Lower leg skin (tissue), 4 donors: Measurements from ENCODE around the gene FTO. TPM values are rescaled to one million over a fixed set of nuclear protein-coding genes. Genes with fewer than 3 reads are reported as not detected.

Source experiments
- DNase-seq, 2 donors: peaks; one replicate each; pipeline ENCODE4 v3.0.0-alpha.2; 2019; ENCODE audit warnings: low spot score in 2 of 2
- H3K4me3 ChIP-seq: fragments of 200-600 bp; sonication (generic); 2 replicates; pipeline ENCODE4 v1.5.1; 2017; ENCODE audit warnings: mild to moderate bottlenecking, low read depth; ENCODE audit not compliant: poor library complexity, severe bottlenecking
- POLR2A ChIP-seq, 2 donors: fragments of 450-650 bp; IDR thresholded peaks; one replicate each; pipeline ENCODE4 v1.6.1; 2016 to 2017; ENCODE audit warnings: antibody characterized with exemption in 2 of 2, mild to moderate bottlenecking in 1 of 2, moderate library complexity in 1 of 2
- WGBS, 2 donors: methylation state at CpG; one replicate each; pipeline ENCODE4 v1.1.5; 2018; 5-methylcytosine and 5-hydroxymethylcytosine counted together
- intact Hi-C: fragments of 100-400 bp; cut with DNase I; formaldehyde crosslinking; loops from one replicate; pipeline ENCODE4 v1.15.0; 2023; ENCODE audit warnings: low total_unique reads
- total RNA-seq, 4 donors: library from RNA; depleted of rRNA; stranded (reverse); fragments of >200 nt; gene quantifications; one replicate each; pipeline ENCODE4 v1.1.0, GENCODE V29; 2016
- TF ChIP-seq, protein P1 (sequence below), 3 donors: fragments of 450-650 bp; IDR thresholded peaks; one replicate each; pipeline ENCODE4 v1.5.1; 2016; ENCODE audit warnings: antibody characterized with exemption in 3 of 3, mild to moderate bottlenecking in 3 of 3, moderate library complexity in 2 of 3

Gene FTO
- total RNA-seq, 4 donors from 2014 or later = 61.2 to 88.2 (median 64.1) TPM

GRCh38 chr16:53721017-53721416, 17.1 kb downstream of the FTO start:
- TF ChIP-seq, protein P1, sequence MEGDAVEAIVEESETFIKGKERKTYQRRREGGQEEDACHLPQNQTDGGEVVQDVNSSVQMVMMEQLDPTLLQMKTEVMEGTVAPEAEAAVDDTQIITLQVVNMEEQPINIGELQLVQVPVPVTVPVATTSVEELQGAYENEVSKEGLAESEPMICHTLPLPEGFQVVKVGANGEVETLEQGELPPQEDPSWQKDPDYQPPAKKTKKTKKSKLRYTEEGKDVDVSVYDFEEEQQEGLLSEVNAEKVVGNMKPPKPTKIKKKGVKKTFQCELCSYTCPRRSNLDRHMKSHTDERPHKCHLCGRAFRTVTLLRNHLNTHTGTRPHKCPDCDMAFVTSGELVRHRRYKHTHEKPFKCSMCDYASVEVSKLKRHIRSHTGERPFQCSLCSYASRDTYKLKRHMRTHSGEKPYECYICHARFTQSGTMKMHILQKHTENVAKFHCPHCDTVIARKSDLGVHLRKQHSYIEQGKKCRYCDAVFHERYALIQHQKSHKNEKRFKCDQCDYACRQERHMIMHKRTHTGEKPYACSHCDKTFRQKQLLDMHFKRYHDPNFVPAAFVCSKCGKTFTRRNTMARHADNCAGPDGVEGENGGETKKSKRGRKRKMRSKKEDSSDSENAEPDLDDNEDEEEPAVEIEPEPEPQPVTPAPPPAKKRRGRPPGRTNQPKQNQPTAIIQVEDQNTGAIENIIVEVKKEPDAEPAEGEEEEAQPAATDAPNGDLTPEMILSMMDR (IDR thresholded peaks at IDR 0.05) = no peak
- no peak for TF ChIP-seq POLR2A (IDR thresholded peaks at IDR 0.05)
- intact Hi-C loops = no loop called here
- WGBS, 2 donors = 85 to 94% methylated on average over 5 of the region's 5 CpGs
- H3K4me3 ChIP-seq = no peak overlapping the region
- DNase-seq = no peak

DNA sequence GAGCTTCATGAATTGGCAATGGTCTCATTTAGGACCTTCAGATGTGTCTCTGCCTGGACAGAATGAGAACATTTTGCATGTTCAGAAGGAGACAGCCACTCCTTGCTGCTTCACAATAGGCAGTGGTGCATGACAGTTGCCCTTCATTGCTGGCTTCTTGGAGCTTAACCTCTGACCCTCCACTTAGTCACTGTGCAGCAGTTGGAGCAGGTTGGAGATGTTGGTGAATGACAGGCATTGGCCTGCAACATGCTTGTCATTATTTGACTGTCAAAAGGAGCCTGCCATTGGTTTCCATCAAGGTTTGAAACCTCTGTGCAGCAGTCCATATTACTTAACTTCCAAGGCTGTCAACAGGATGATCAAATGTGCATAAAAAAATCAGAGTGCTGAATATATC, 22.7 kb downstream of the FTO start:
- TF ChIP-seq, protein P1 (IDR thresholded peaks at IDR 0.05) = no peak
- no peak for TF ChIP-seq POLR2A (IDR thresholded peaks at IDR 0.05)
- intact Hi-C loops = no loop called here

GRCh38 chr16:53730693-53731092, 26.7 kb downstream of the FTO start:
- no peak for DNase-seq
- intact Hi-C loops = no loop called here
- WGBS, 2 donors = 90 to 91% methylated on average over 3 of the region's 3 CpGs
- no peak overlapping the region for H3K4me3 ChIP-seq
- TF ChIP-seq POLR2A (IDR thresholded peaks at IDR 0.05) = no peak

More for the DNA sequence above, 22.7 kb downstream of the FTO start:
- DNase-seq = no peak
- H3K4me3 ChIP-seq = no peak overlapping the region

- TF ChIP-seq, protein P1 (IDR thresholded peaks at IDR 0.05) = no peak
- no peak for TF ChIP-seq POLR2A (IDR thresholded peaks at IDR 0.05)
Observed at GRCh38 chr16:53732296-53732929, 28.5 kb downstream of the FTO start.

DNA sequence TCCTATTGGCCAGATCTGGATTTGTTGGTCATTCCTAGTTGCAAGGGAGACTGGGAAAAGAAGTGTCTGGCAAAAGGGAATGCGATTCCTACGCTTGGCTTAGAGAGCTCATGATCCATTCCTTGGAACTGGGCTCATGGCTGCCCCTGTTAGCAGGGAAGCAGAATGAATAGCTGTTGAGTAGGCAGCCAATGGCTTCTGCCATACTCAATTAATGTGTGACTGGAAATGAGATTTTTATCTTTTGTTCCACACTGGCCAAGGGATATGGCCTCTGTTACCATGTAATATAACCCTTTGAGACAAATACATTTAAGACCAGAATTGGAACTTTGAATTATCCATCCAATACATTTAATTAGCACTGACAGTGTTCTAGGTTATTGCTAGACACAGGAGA, 31.0 kb downstream of the FTO start:
- no peak for TF ChIP-seq POLR2A (IDR thresholded peaks at IDR 0.05)
- WGBS, 2 donors = 94 to 98% methylated on average over 2 of the region's 2 CpGs
- H3K4me3 ChIP-seq = no peak overlapping the region
- intact Hi-C loops = no loop called here
- DNase-seq = no peak

More at GRCh38 chr16:53732296-53732929, 28.5 kb downstream of the FTO start:
- intact Hi-C loops = no loop called here
- DNase-seq = no peak
- H3K4me3 ChIP-seq = no peak overlapping the region
- 35 to 43% methylated on average over 4 of the region's 4 CpGs for WGBS, 2 donors

DNA sequence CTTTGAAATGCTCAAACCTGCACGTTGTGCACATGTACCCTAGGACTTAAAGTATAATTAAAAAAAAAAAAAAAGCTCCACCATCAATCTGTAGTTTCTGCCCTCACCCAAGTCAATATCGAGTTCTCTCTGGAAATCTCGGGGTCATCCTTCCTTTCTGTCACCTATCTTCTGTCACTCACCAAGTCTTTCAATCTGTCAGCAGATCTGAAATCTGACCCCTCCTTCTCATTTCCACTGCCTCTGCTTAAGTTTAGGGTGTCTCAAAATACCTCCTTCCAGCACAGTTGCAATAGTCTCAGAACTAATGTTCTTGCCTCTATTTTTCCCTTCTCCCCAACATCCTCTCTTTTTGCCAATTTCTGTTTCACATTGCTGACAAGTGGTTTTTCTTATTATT, 32.3 kb downstream of the FTO start:
- TF ChIP-seq, protein P1 (IDR thresholded peaks at IDR 0.05) = no peak
- TF ChIP-seq POLR2A (IDR thresholded peaks at IDR 0.05) = no peak

DNA sequence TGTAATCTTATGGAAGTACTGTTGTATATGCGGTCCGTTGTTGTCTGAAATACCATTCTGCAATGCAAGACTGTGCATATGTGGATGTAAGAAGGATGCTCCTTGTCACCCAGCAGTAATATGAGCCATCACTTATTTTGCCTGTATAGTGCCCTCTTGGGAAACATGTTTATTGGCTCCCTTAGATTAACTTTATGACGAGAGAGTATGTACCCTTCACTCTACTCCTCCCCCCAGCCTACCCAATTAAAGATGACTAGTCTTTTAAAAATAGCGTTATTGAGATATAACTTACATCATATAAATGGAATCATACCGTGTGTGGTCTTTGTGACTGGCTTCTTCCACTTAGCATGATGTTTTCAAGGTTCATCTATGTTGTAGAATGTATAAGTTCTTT, 33.6 kb downstream of the FTO start:
- intact Hi-C loops = no loop called here
- no peak overlapping the region for H3K4me3 ChIP-seq
- no peak for DNase-seq
- 92 to 95% methylated on average over 5 of the region's 5 CpGs for WGBS, 2 donors
- TF ChIP-seq, protein P1 (IDR thresholded peaks at IDR 0.05) = no peak
- no peak for TF ChIP-seq POLR2A (IDR thresholded peaks at IDR 0.05)

More for the DNA sequence above, 32.3 kb downstream of the FTO start:
- no peak overlapping the region for H3K4me3 ChIP-seq
- 77 to 86% methylated on average over 3 of the region's 3 CpGs for WGBS, 2 donors
- no peak for DNase-seq
- intact Hi-C loops = no loop called here
